Mesenchymal stem cell (in vitro differentiated cells and primary cell): ENCODE measurements around the gene PRICKLE1.

Experiments used
- DNase-seq: peaks from one replicate; pipeline ENCODE4 v3.0.0-alpha.2; 2013
- H2AFZ ChIP-seq: one replicate; pipeline ENCODE4 v1.6.1; 2013; ENCODE audit warnings: low read depth, mild to moderate bottlenecking, control low read depth, inconsistent platforms, low read length, moderate library complexity
- H2AK5ac ChIP-seq: 2 replicates; pipeline ENCODE4 v1.6.1; 2013; ENCODE audit warnings: low read length, moderate library complexity, mild to moderate bottlenecking, inconsistent platforms; ENCODE audit not compliant: severe bottlenecking
- H2BK120ac ChIP-seq: one replicate; pipeline ENCODE4 v1.6.1; 2013; ENCODE audit warnings: low read depth, mild to moderate bottlenecking, inconsistent platforms, low read length, moderate library complexity
- H2BK12ac ChIP-seq, 2 experiments: one replicate each; pipeline ENCODE4 v1.6.1; 2013; ENCODE audit warnings: inconsistent platforms in 2 of 2, low read length in 2 of 2, mild to moderate bottlenecking in 2 of 2, moderate library complexity in 2 of 2, control low read depth in 1 of 2
- H2BK15ac ChIP-seq: one replicate; pipeline ENCODE4 v1.6.1; 2013; ENCODE audit warnings: mild to moderate bottlenecking, low read depth, inconsistent platforms; ENCODE audit not compliant: poor library complexity, severe bottlenecking
- H2BK5ac ChIP-seq: 2 replicates; pipeline ENCODE4 v1.6.1; 2013; ENCODE audit warnings: low read depth, mild to moderate bottlenecking, low read length, control low read depth, inconsistent platforms; ENCODE audit not compliant: poor library complexity, severe bottlenecking
- H3K14ac ChIP-seq, 2 experiments: one replicate each; pipeline ENCODE4 v1.6.1; 2013; ENCODE audit warnings: inconsistent platforms in 2 of 2, low read length in 2 of 2, control low read depth in 1 of 2, mild to moderate bottlenecking in 1 of 2, moderate library complexity in 1 of 2
- H3K18ac ChIP-seq, 2 experiments: one replicate each; pipeline ENCODE4 v1.6.1; 2013; ENCODE audit warnings: inconsistent platforms in 2 of 2, low read length in 2 of 2, control low read depth in 1 of 2, low read depth in 1 of 2, mild to moderate bottlenecking in 1 of 2
- H3K23ac ChIP-seq, 2 experiments: one replicate each; pipeline ENCODE4 v1.6.1; 2013; ENCODE audit warnings: inconsistent platforms in 2 of 2, low read length in 2 of 2, mild to moderate bottlenecking in 2 of 2, moderate library complexity in 2 of 2, control low read depth in 1 of 2
- H3K27ac ChIP-seq: 2 replicates; pipeline ENCODE4 v1.5.1; 2013; ENCODE audit warnings: mild to moderate bottlenecking, moderate library complexity, low read length, control low read depth, inconsistent platforms; ENCODE audit not compliant: poor library complexity, severe bottlenecking
- H3K27me3 ChIP-seq, 2 experiments: 2 replicates each; pipeline versions ENCODE4 v1.6.1 to v1.7.0; 2013; ENCODE audit warnings: low read length in 2 of 2, mild to moderate bottlenecking in 2 of 2, moderate library complexity in 2 of 2, control low read depth in 1 of 2, inconsistent platforms in 1 of 2; ENCODE audit not compliant: control insufficient read depth in 1 of 2, insufficient read depth in 1 of 2
- H3K36me3 ChIP-seq, 2 experiments: 2 replicates each; pipeline versions ENCODE4 v1.6.1 to v1.7.0; 2013; ENCODE audit warnings: low read length in 2 of 2, control low read depth in 1 of 2, inconsistent platforms in 1 of 2, low read depth in 1 of 2, mild to moderate bottlenecking in 1 of 2; ENCODE audit not compliant: insufficient read depth in 2 of 2, control insufficient read depth in 1 of 2
- H3K4ac ChIP-seq, 2 experiments: one replicate each; pipeline ENCODE4 v1.6.1; 2013; ENCODE audit warnings: inconsistent platforms in 2 of 2, low read length in 2 of 2, mild to moderate bottlenecking in 2 of 2, moderate library complexity in 2 of 2, control low read depth in 1 of 2, low read depth in 1 of 2
- H3K4me1 ChIP-seq: 2 replicates; pipeline ENCODE4 v1.6.1; 2013; ENCODE audit warnings: low read depth, low read length, control low read depth; ENCODE audit not compliant: control insufficient read depth, insufficient read depth
- H3K4me2 ChIP-seq: 2 replicates; pipeline ENCODE4 v1.6.1; 2013; ENCODE audit warnings: low read length, mild to moderate bottlenecking, inconsistent platforms; ENCODE audit not compliant: poor library complexity, severe bottlenecking
- H3K4me3 ChIP-seq, 2 experiments: 2 replicates each; pipeline versions ENCODE4 v1.5.1 to v1.7.0; 2013; ENCODE audit warnings: low read length in 2 of 2, mild to moderate bottlenecking in 2 of 2, control low read depth in 1 of 2, low read depth in 1 of 2; ENCODE audit not compliant: insufficient read depth in 1 of 2
- H3K79me1 ChIP-seq: replicated peaks from 2 replicates; pipeline ENCODE4 v1.6.1; 2013; ENCODE audit warnings: mild to moderate bottlenecking, control low read depth, low read length, inconsistent platforms; ENCODE audit not compliant: poor library complexity, severe bottlenecking
- H3K9ac ChIP-seq: 2 replicates; pipeline ENCODE4 v1.7.0; 2013; ENCODE audit warnings: mild to moderate bottlenecking, low read length, moderate library complexity
- H3K9me3 ChIP-seq: 2 replicates; pipeline ENCODE4 v1.7.0; 2013; ENCODE audit warnings: mild to moderate bottlenecking, low read length; ENCODE audit not compliant: control insufficient read depth
- H4K8ac ChIP-seq: one replicate; pipeline ENCODE4 v1.6.1; 2013; ENCODE audit warnings: inconsistent platforms, mild to moderate bottlenecking, low read length, moderate library complexity
- H4K91ac ChIP-seq: one replicate; pipeline ENCODE4 v1.6.1; 2013; ENCODE audit warnings: mild to moderate bottlenecking, low read length, inconsistent platforms
- WGBS: methylation state at CpG from one replicate; pipeline ENCODE4 v1.1.7; 2013; ENCODE audit warnings: mixed read lengths; 5-methylcytosine and 5-hydroxymethylcytosine counted together

The PRICKLE1 gene

DNA sequence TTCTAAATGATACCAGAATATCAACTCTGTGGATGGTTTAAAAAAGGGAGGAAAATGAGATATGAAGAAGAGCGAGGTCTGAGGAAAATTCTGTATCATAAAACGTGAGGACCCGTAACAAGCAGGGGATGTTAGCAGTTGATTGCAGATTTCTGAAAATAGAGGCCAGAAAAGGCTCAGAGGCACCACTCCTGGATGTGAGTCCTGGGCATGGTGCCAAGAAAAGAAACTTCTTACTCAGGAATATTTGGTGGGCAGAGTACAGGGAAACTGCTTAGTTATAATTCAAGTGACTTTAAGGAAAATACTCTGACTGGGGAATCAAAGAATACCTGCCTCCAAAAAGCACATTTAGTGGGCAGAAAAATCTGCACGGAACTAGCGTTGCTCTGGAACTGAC lies 85.5 kb downstream of the PRICKLE1 start:
- Histone ChIP-seq H3K14ac (no peak overlapping the region), H3K4me3 (no peak overlapping the region), H3K36me3 (peaks cover 0 to 6% of the 10 kb centered on the region in 2 experiments), H3K27me3 (no peaks in the 10 kb centered on the region), H2AFZ (no peak overlapping the region), H3K9me3 (no peaks in the 10 kb centered on the region), H2BK5ac (no peak overlapping the region), H3K4me1 (no peaks in the 10 kb centered on the region), H3K79me1 (peaks cover 9% of the 10 kb centered on the region), H3K9ac (no peak overlapping the region), H3K27ac (peak overlapping the region; percentile 23), H3K4me2 (no peak overlapping the region), H2AK5ac (no peak overlapping the region), H3K23ac (no peak overlapping the region), H2BK120ac (no peak overlapping the region), H3K4ac (no peak overlapping the region), H4K8ac (no peak overlapping the region), H2BK12ac (no peak overlapping the region), H4K91ac (no peak overlapping the region), H3K18ac (no peak overlapping the region), H2BK15ac (no peak overlapping the region)
- peak; percentile 16 for DNase-seq
- 66% methylated on average over 5 of the region's 5 CpGs for WGBS

DNA sequence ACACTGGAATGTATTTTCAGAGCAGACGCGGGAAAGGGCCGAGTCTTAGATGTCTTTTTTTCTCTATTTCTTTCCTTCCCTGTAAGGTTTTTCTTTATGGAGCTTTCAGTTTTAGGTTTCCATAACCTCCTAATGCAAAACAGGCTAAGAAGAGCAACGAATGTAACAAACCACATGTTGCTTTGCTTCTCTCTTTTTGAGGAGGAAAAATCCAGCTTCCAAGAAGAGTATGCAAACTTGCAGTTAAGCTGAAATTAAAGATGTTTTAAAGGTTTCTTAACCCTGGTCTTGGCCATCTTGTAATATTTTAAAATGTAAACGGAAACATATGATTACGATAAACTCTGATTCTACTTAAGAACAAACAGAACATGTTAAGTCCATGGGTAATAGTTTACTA lies 86.9 kb downstream of the PRICKLE1 start:
- H3K4me3 ChIP-seq, result no peak overlapping the region
- no peak overlapping the region for H2AK5ac ChIP-seq
- H3K9ac ChIP-seq, result no peak overlapping the region
- no peaks in the 10 kb centered on the region for H3K9me3 ChIP-seq
- H2BK5ac ChIP-seq, result no peak overlapping the region
- no peak overlapping the region for H3K14ac ChIP-seq
- no peaks in the 10 kb centered on the region for H3K27me3 ChIP-seq
- no peak overlapping the region for H3K27ac ChIP-seq
- H3K23ac ChIP-seq, result no peak overlapping the region
- H2AFZ ChIP-seq, result no peak overlapping the region
- no peak overlapping the region for H4K91ac ChIP-seq
- DNase-seq, result no peak
- no peak overlapping the region for H2BK15ac ChIP-seq
- no peak overlapping the region for H2BK120ac ChIP-seq
- no peak overlapping the region for H3K4me2 ChIP-seq
- peaks cover under 1% of the 10 kb centered on the region for H3K4me1 ChIP-seq
- H4K8ac ChIP-seq, result no peak overlapping the region
- H2BK12ac ChIP-seq, result no peak overlapping the region
- 92% methylated on average over 4 of the region's 6 CpGs for WGBS
- peaks cover 0 to 6% of the 10 kb centered on the region in 2 experiments for H3K36me3 ChIP-seq
- peaks cover 13% of the 10 kb centered on the region for H3K79me1 ChIP-seq
- no peak overlapping the region for H3K4ac ChIP-seq
- no peak overlapping the region for H3K18ac ChIP-seq

DNA sequence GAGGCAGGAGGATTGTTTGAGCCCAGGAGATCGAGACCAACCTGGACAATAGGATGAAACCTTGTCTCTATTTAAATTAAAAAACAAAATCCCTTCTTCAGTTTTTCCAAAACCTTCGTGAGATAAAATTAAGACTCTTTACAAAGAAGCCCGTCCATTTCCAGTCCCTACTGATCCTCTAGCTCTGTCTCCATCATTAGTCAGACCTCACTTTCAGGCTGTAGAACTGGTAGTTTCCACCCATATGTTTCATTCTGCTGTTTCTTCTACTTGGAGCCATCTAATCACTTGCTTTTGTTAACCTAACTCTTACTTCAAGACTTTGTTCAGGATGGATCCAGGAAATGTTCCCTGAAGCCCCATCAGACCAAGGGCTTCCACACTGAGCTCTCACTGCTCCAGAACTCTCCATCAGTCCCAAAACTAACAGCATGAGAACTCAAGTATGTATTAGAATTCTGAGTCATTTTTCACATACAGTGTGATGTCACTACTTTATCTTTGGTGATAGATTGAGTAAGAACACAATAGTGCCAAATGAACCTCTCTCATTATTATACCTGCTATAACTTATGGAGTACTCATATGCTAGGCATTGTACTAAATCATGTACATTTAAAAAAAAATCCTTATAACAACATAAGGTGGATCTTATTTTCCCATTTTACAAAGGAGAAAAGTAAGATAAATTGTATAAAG lies 90.8 kb downstream of the PRICKLE1 start:
- H2BK5ac ChIP-seq, result no peak overlapping the region
- H2AFZ ChIP-seq, result no peak overlapping the region
- H2AK5ac ChIP-seq, result no peak overlapping the region
- H3K9me3 ChIP-seq, result no peaks in the 10 kb centered on the region
- no peak overlapping the region for H4K8ac ChIP-seq
- DNase-seq, result no peak
- no peaks in the 10 kb centered on the region for H3K27me3 ChIP-seq
- no peak overlapping the region for H4K91ac ChIP-seq
- H3K4me3 ChIP-seq, result no peak overlapping the region
- H3K23ac ChIP-seq, result no peak overlapping the region
- peaks cover 2% of the 10 kb centered on the region for H3K4me1 ChIP-seq
- no peak overlapping the region for H2BK12ac ChIP-seq
- no peak overlapping the region for H3K14ac ChIP-seq
- no peak overlapping the region for H2BK15ac ChIP-seq
- no peak overlapping the region for H3K27ac ChIP-seq
- H3K9ac ChIP-seq, result no peak overlapping the region
- WGBS, result 95% methylated on average over 3 of the region's 3 CpGs
- H3K79me1 ChIP-seq, result peaks cover 13% of the 10 kb centered on the region
- no peak overlapping the region for H3K4ac ChIP-seq
- H2BK120ac ChIP-seq, result no peak overlapping the region
- no peak overlapping the region for H3K4me2 ChIP-seq
- H3K18ac ChIP-seq, result no peak overlapping the region
- peaks cover 13 to 18% of the 10 kb centered on the region in 2 experiments for H3K36me3 ChIP-seq

DNA sequence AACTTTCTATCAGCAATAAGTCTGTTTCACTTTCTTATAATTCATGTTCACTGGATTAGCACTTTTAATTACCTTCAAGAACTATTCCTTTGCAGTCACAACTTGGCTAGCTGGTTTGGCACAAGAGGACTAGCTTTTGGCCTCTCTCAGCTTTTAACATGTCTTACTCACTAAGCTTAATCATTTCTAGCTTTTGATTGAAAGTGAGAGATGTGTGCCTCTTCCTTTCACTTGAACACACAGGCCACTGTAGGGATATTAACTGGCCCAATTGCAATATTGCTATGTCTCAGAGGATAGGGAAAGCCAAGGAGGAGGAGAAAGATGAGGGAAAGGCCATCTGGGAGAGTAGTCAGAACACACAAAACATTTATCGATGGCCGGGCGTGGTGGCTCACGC lies 92.7 kb downstream of the PRICKLE1 start:
- DNase-seq, result no peak
- Histone ChIP-seq H2AK5ac (no peak overlapping the region), H2BK5ac (no peak overlapping the region)

More for the DNA sequence above, 92.7 kb downstream of the PRICKLE1 start:
- no peaks in the 10 kb centered on the region for H3K9me3 ChIP-seq
- no peak overlapping the region for H2AFZ ChIP-seq
- no peak overlapping the region for H2BK12ac ChIP-seq
- H3K79me1 ChIP-seq, result peaks cover 12% of the 10 kb centered on the region
- H4K8ac ChIP-seq, result no peak overlapping the region
- H3K27me3 ChIP-seq, result no peaks in the 10 kb centered on the region
- no peak overlapping the region for H3K14ac ChIP-seq
- H3K27ac ChIP-seq, result no peak overlapping the region
- H3K4me1 ChIP-seq, result peaks cover 2% of the 10 kb centered on the region
- no peak overlapping the region for H3K4me2 ChIP-seq
- WGBS, result 85% methylated on average over 4 of the region's 4 CpGs
- H4K91ac ChIP-seq, result no peak overlapping the region
- no peak overlapping the region for H2BK15ac ChIP-seq
- H3K9ac ChIP-seq, result no peak overlapping the region
- H3K23ac ChIP-seq, result no peak overlapping the region
- no peak overlapping the region for H3K4ac ChIP-seq
- no peak overlapping the region for H3K18ac ChIP-seq
- H3K4me3 ChIP-seq, result no peak overlapping the region
- peaks cover 13 to 30% of the 10 kb centered on the region in 2 experiments for H3K36me3 ChIP-seq
- no peak overlapping the region for H2BK120ac ChIP-seq
